Measurements from ENCODE around the gene PLEK. TPM values are rescaled to one million over a fixed set of nuclear protein-coding genes. Genes with fewer than 3 reads are reported as not detected.

The PLEK gene
- total RNA-seq, 3 donors from 2014 or later: 4.8 to 16.0 (median 13.8) TPM

DNA sequence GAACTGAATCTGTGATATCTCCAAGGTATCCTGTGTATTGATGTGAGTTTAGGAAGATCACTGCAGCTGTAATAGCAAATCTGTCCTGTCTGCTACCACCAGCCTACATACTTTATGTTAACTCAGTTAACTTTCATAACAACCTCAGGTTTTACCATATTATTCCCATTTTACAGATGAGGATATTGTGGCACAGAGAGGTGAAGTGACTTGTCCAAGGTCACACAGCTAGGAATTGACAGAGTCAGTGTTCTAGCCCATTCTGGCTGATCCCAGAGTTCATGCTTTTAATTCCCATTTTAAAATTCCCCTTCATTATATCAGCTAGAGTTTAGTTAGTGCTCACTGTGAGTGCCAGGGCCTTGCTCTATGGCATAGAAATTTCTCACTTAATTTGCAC, 49.4 kb downstream of the PLEK start:
- TF ChIP-seq, protein P1, sequence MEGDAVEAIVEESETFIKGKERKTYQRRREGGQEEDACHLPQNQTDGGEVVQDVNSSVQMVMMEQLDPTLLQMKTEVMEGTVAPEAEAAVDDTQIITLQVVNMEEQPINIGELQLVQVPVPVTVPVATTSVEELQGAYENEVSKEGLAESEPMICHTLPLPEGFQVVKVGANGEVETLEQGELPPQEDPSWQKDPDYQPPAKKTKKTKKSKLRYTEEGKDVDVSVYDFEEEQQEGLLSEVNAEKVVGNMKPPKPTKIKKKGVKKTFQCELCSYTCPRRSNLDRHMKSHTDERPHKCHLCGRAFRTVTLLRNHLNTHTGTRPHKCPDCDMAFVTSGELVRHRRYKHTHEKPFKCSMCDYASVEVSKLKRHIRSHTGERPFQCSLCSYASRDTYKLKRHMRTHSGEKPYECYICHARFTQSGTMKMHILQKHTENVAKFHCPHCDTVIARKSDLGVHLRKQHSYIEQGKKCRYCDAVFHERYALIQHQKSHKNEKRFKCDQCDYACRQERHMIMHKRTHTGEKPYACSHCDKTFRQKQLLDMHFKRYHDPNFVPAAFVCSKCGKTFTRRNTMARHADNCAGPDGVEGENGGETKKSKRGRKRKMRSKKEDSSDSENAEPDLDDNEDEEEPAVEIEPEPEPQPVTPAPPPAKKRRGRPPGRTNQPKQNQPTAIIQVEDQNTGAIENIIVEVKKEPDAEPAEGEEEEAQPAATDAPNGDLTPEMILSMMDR (IDR thresholded peaks at IDR 0.05): no peak
- no peak for ATAC-seq

DNA sequence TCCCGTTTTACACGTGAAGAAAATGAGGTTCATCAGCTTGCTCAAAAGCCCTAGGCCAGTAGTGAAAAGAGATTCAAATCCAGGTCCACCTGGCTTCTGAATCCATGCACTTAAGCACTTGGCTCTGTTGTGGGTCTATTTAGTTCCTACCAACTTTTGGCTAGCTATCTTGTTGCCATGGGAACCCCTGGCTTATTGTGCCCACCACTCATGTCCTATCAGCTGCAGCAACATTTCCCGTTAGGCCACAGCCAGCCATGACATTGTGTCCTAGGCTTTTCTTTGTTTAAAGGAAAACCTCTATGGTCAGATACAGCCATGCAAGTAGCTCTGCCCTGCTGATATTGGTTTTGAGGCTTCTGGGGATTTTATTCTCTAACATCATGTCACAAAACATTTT, 49.8 kb downstream of the PLEK start:
- DNase-seq: no peak
- Histone ChIP-seq H3K4me1 (ENCODE audit: low read depth) (no peaks in the 10 kb centered on the region), H3K36me3 (ENCODE audit: low read depth) (no peaks in the 10 kb centered on the region), H3K4me3 (no peak overlapping the region), H3K9me3 (no peaks in the 10 kb centered on the region)
- no peak for ATAC-seq
- intact Hi-C loops (cut with DNase I, micrococcal nuclease): no loop called here
- TF ChIP-seq, protein P1 (IDR thresholded peaks at IDR 0.05): no peak

More for the DNA sequence above, 49.4 kb downstream of the PLEK start:
- Histone ChIP-seq H3K9me3 (no peaks in the 10 kb centered on the region), H3K4me3 (no peak overlapping the region), H3K36me3 (ENCODE audit: low read depth) (no peaks in the 10 kb centered on the region), H3K4me1 (ENCODE audit: low read depth) (no peaks in the 10 kb centered on the region)
- no peak for DNase-seq
- intact Hi-C loops (cut with DNase I, micrococcal nuclease): no loop called here

DNA sequence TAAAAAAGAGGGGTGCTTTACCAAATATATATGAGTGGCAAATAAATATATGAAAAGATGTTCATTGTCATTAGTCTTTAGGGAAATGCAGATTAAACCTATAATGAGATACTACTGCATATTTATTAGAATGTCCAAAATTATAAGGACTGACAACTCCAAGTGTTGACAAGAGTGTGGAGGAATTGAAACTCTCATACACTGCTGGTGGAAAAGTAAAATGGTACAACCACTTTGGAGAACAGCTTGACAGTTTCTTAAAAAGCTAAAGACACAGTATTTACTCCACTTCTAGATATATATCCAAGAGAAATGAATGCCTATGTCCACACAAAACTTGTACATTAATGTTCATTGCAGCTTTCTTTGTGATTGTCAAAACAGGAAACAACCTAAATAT, 50.4 kb downstream of the PLEK start:
- no peaks in the 10 kb centered on the region for H3K36me3 ChIP-seq (ENCODE audit: low read depth)
- TF ChIP-seq, protein P1 (IDR thresholded peaks at IDR 0.05): no peak
- DNase-seq (no peak), ATAC-seq (no peak)
- H3K9me3 ChIP-seq: no peaks in the 10 kb centered on the region
- no peak overlapping the region for H3K4me3 ChIP-seq
- no peaks in the 10 kb centered on the region for H3K4me1 ChIP-seq (ENCODE audit: low read depth)
- intact Hi-C loops (cut with DNase I, micrococcal nuclease): no loop called here

DNA sequence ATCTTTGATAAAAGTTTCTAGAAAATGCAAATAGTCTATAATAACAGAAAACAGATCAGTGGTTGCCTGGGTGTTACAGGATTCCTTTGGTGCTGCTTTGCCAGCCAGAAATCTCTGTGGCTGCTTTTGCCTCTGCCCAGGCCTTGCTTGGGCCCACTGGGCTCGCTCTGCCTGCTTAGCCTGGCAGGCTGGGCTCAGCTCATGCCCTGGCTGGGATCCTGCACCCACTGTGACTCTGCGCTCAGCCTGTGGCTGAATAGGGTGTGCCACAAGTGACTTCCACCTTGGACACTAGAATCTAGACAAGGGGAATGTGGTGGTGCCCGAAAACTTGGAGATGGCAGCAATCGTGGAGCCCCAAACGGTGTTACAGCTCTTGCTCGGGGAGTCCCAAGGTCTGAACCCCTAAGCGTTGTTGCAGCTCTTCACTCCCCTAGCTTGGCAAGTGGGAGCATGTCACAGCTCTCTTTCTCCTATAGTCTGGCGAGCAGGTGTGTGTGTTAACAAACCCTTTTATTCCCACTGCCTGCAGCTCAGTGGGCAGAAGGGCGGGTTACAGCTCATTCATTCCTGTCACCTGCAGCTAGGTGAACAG, 51.1 kb downstream of the PLEK start:
- TF ChIP-seq, protein P1 (IDR thresholded peaks at IDR 0.05): no peak
- ATAC-seq: no peak
- intact Hi-C loops (cut with DNase I, micrococcal nuclease): no loop called here
- DNase-seq: no peak
- H3K36me3 ChIP-seq (ENCODE audit: low read depth): no peaks in the 10 kb centered on the region
- H3K9me3 ChIP-seq: no peaks in the 10 kb centered on the region
- no peaks in the 10 kb centered on the region for H3K4me1 ChIP-seq (ENCODE audit: low read depth)
- no peak overlapping the region for H3K4me3 ChIP-seq

DNA sequence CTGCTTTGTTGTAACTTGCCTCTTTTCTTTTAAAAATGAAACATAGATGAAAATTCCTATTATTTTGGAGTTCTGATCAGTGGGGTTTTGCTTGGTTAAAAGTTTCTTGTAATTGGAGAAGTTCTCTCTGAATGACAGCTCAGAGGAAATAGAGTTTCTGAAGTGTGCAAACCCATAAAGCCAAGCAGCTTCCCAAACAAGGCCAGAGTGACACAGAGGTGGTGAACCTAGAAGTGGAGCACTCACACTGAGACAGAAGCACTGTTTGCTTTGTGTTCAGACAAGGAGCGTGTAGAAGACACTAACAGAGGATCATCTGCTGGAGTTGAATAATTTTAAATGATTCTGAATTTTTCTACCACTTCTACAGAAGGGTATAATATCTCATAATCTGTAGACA, 52.8 kb downstream of the PLEK start:
- TF ChIP-seq, protein P1 (IDR thresholded peaks at IDR 0.05): no peak
- H3K36me3 ChIP-seq (ENCODE audit: low read depth): no peaks in the 10 kb centered on the region
- intact Hi-C loops (cut with DNase I, micrococcal nuclease): no loop called here
- no peak overlapping the region for H3K4me3 ChIP-seq
- H3K9me3 ChIP-seq: no peaks in the 10 kb centered on the region
- ATAC-seq (no peak), DNase-seq (no peak)
- H3K4me1 ChIP-seq (ENCODE audit: low read depth): no peaks in the 10 kb centered on the region

DNA sequence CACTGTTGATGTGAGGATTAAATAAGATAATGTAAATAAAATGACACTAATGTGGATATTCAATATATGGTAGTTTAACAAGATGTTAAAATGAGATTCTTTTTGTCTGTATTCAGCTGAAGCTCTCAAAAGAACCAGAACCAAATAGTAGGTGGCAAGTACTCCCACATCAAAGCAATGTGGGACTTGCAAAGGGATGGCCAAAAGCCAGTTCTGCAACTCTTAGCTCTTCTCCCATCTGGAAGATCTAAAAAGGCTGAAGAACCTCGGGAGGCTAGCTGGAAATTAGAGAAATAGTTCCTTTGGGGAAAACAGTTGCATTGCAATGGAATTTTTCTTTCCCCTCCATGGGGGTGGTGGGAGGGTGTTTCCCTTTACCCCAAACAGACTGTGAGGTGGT, 53.3 kb downstream of the PLEK start:
- ATAC-seq: no peak
- Histone ChIP-seq H3K4me1 (ENCODE audit: low read depth) (no peaks in the 10 kb centered on the region), H3K9me3 (no peaks in the 10 kb centered on the region), H3K4me3 (no peak overlapping the region), H3K36me3 (ENCODE audit: low read depth) (no peaks in the 10 kb centered on the region)
- TF ChIP-seq, protein P1 (IDR thresholded peaks at IDR 0.05): no peak
- intact Hi-C loops (cut with DNase I, micrococcal nuclease): no loop called here
- no peak for DNase-seq

Measured in mucosa of descending colon (tissue), 3 donors.